HG02973 (cell line): Measurements from ENCODE around the gene SH3PXD2B.
"Not testable (repeated sequence)": the region's sequence is repeated elsewhere in the genome, so short reads cannot be mapped to it uniquely, and the experiment has no call there.

Source experiments
- ATAC-seq: cut with Tn5 transposase; IDR thresholded peaks from one replicate; pipeline ENCODE4 v1.9.1; 2021; ENCODE audit warnings: moderate library complexity; ENCODE audit not compliant: unreplicated experiment

Gene SH3PXD2B

GRCh38 chr5:172403817-172404216, 50.5 kb downstream of the SH3PXD2B start:
- ATAC-seq, result no peak

GRCh38 chr5:172403189-172403796, 51.0 kb downstream of the SH3PXD2B start:
- no peak for ATAC-seq

- no peak for ATAC-seq
These were observed 51.7 kb downstream of the SH3PXD2B start for GRCh38 chr5:172402531-172403188.

- not testable (repeated sequence) for ATAC-seq
These were observed 52.3 kb downstream of the SH3PXD2B start for GRCh38 chr5:172402031-172402430.

- no peak for ATAC-seq
These were observed 54.5 kb downstream of the SH3PXD2B start for GRCh38 chr5:172399826-172400225.

GRCh38 chr5:172399336-172399735, 55.0 kb downstream of the SH3PXD2B start:
- no peak for ATAC-seq

GRCh38 chr5:172398645-172399044, 55.7 kb downstream of the SH3PXD2B start:
- not testable (repeated sequence) for ATAC-seq

- ATAC-seq, result not testable (repeated sequence)
These were observed 57.3 kb downstream of the SH3PXD2B start for GRCh38 chr5:172396994-172397393.

- no peak for ATAC-seq
These were observed 58.1 kb downstream of the SH3PXD2B start for GRCh38 chr5:172396220-172396619.

GRCh38 chr5:172395483-172395882, 58.8 kb downstream of the SH3PXD2B start:
- ATAC-seq, result no peak

GRCh38 chr5:172389578-172390112, 64.7 kb downstream of the SH3PXD2B start:
- ATAC-seq, result no peak

- ATAC-seq, result no peak
These were observed 66.0 kb downstream of the SH3PXD2B start for GRCh38 chr5:172388246-172388733.

GRCh38 chr5:172385707-172386106, 68.6 kb downstream of the SH3PXD2B start:
- no peak for ATAC-seq

GRCh38 chr5:172385010-172385563, 69.2 kb downstream of the SH3PXD2B start:
- ATAC-seq, result no peak

- no peak for ATAC-seq
These were observed 71.0 kb downstream of the SH3PXD2B start for GRCh38 chr5:172383191-172383802.

- ATAC-seq, result no peak
These were observed 73.2 kb downstream of the SH3PXD2B start for GRCh38 chr5:172380987-172381643.

GRCh38 chr5:172380301-172380986, 73.9 kb downstream of the SH3PXD2B start:
- ATAC-seq, result no peak

GRCh38 chr5:172379481-172379880, 74.8 kb downstream of the SH3PXD2B start:
- ATAC-seq, result no peak

- no peak for ATAC-seq
These were observed 76.5 kb downstream of the SH3PXD2B start for GRCh38 chr5:172377856-172378255.

GRCh38 chr5:172377438-172377837, 76.9 kb downstream of the SH3PXD2B start:
- ATAC-seq, result no peak
